RPMI8226 (cell line): ENCODE data around the gene ASPDH.

Source experiments
- DNase-seq: peaks from one replicate; pipeline ENCODE4 v3.0.0-alpha.2; 2015

ASPDH gene

GRCh38 chr19:50512999-50513745 lies 541 bp downstream of the ASPDH start:
- DNase-seq, result no peak

GRCh38 chr19:50512112-50512998 lies 1.4 kb downstream of the ASPDH start:
- DNase-seq, result no peak

GRCh38 chr19:50511069-50511822 lies 2.5 kb downstream of the ASPDH start, which contains the start of gene JOSD2:
Gene JOSD2 (minus strand): TSS chr19:50511191. CDS start chr19:50510431, 760 bp downstream.
- peak; percentile 99 for DNase-seq

GRCh38 chr19:50510700-50511068 lies 3.0 kb downstream of the ASPDH start:
- DNase-seq, result no peak

- no peak for DNase-seq
These were observed 3.5 kb downstream of the ASPDH start for GRCh38 chr19:50510121-50510670.

GRCh38 chr19:50509366-50509765 lies 4.3 kb downstream of the ASPDH start:
- no peak for DNase-seq

- DNase-seq, result no peak
These were observed 4.9 kb downstream of the ASPDH start for GRCh38 chr19:50508843-50509190.

- no peak for DNase-seq
These were observed 6.3 kb downstream of the ASPDH start for GRCh38 chr19:50507376-50507775.

- DNase-seq, result no peak
These were observed 7.0 kb downstream of the ASPDH start for GRCh38 chr19:50506700-50507099.

- DNase-seq, result no peak
These were observed 7.7 kb downstream of the ASPDH start for GRCh38 chr19:50505856-50506611.

- no peak for DNase-seq
These were observed 11.9 kb downstream of the ASPDH start for GRCh38 chr19:50501568-50502475.

GRCh38 chr19:50501186-50501567 lies 12.5 kb downstream of the ASPDH start:
- DNase-seq, result no peak

- no peak for DNase-seq
These were observed 13.0 kb downstream of the ASPDH start for GRCh38 chr19:50500753-50501151.

- DNase-seq, result peak; percentile 66
These were observed 13.5 kb downstream of the ASPDH start for GRCh38 chr19:50500060-50500752.

- no peak for DNase-seq
These were observed 15.3 kb downstream of the ASPDH start for GRCh38 chr19:50498219-50499056.

- DNase-seq, result no peak
These were observed 16.7 kb downstream of the ASPDH start for GRCh38 chr19:50497022-50497405.

- no peak for DNase-seq
These were observed 17.3 kb downstream of the ASPDH start for GRCh38 chr19:50496189-50497021.

- no peak for DNase-seq
These were observed 18.6 kb downstream of the ASPDH start for GRCh38 chr19:50495020-50495531.
